Measurements from ENCODE around the gene ADAMTS8. TPM values are rescaled to one million over a fixed set of nuclear protein-coding genes. Genes with fewer than 3 reads are reported as not detected.
A peak's percentile ranks its signal among the peaks of the same experiment; 100 is the strongest.
"Not testable (repeated sequence)": the region's sequence is repeated elsewhere in the genome, so short reads cannot be mapped to it uniquely, and the experiment has no call there.

Gene ADAMTS8
- total RNA-seq, 2 experiments from 2014 or later, result not detected

- Mint-ChIP-seq H3K27me3 (peaks cover 7% of the 10 kb centered on the region), H3K9me3 (no peaks in the 10 kb centered on the region), H3K4me1 (peaks cover 32% of the 10 kb centered on the region), H3K4me3 (no peak overlapping the region), H3K27ac (no peak overlapping the region), H3K36me3 (ENCODE audit: low read depth) (peaks cover 4% of the 10 kb centered on the region)
- no peak for DNase-seq
- POLR2A ChIA-PET, result no interaction called here
- CTCF ChIA-PET, result interaction anchor here (1.0 to 3.8 kb wide), 3 partner anchors 12 to 476 kb away, joined by 3 to 14 read pairs (median 8); partner anchors contain the start of gene SNX19
These were observed 11.5 kb upstream of the ADAMTS8 start for GRCh38 chr11:130439876-130440275.

GRCh38 chr11:130439160-130439519 lies 10.7 kb upstream of the ADAMTS8 start:
- Mint-ChIP-seq H3K9me3 (no peaks in the 10 kb centered on the region), H3K27ac (peak overlapping the region; percentile 63), H3K4me3 (peak overlapping the region; percentile 7), H3K27me3 (peaks cover 7% of the 10 kb centered on the region), H3K36me3 (ENCODE audit: low read depth) (peaks cover 4% of the 10 kb centered on the region), H3K4me1 (peaks cover 32% of the 10 kb centered on the region)
- DNase-seq, result peak; percentile 55
- POLR2A ChIA-PET, result no interaction called here
- CTCF ChIA-PET, result interaction anchor here (1.0 to 3.8 kb wide), 2 partner anchors 9 to 423 kb away, joined by 3 to 14 read pairs; partner anchors contain the start of gene ADAMTS15

GRCh38 chr11:130438401-130439159 lies 10.2 kb upstream of the ADAMTS8 start:
- H3K36me3 Mint-ChIP-seq (ENCODE audit: low read depth); DNase-seq; POLR2A ChIA-PET; H3K27me3 Mint-ChIP-seq; H3K9me3 Mint-ChIP-seq: not testable (repeated sequence)
- Mint-ChIP-seq H3K4me1 (peaks cover 32% of the 10 kb centered on the region), H3K4me3 (peak overlapping the region; percentile 7), H3K27ac (peak overlapping the region; percentile 63)
- CTCF ChIA-PET, result interaction anchor here (1.0 to 3.8 kb wide), 2 partner anchors 10 to 424 kb away, joined by 3 to 14 read pairs; partner anchors contain the start of gene ADAMTS15

- Mint-ChIP-seq H3K9me3 (no peaks in the 10 kb centered on the region), H3K36me3 (ENCODE audit: low read depth) (peaks cover 4% of the 10 kb centered on the region), H3K27me3 (peaks cover 8% of the 10 kb centered on the region), H3K4me3 (no peak overlapping the region), H3K27ac (no peak overlapping the region), H3K4me1 (peaks cover 32% of the 10 kb centered on the region)
- no peak for DNase-seq
- ChIA-PET CTCF (interaction anchor here (0.6 to 3.8 kb wide), 3 partner anchors 8 to 424 kb away, joined by 3 to 14 read pairs (median 3); no protein-coding TSS in a partner anchor), POLR2A (no interaction called here)
These were observed 9.4 kb upstream of the ADAMTS8 start for GRCh38 chr11:130437848-130438247.

- no peaks in the 10 kb centered on the region for H3K9me3 Mint-ChIP-seq
- ChIA-PET CTCF (interaction anchor here (7.0 kb wide), 1 partner anchor 425 kb away, joined by 81 read pairs; no protein-coding TSS in a partner anchor), POLR2A (no interaction called here)
- no peak overlapping the region for H3K27ac Mint-ChIP-seq
- peaks cover 4% of the 10 kb centered on the region for H3K36me3 Mint-ChIP-seq (ENCODE audit: low read depth)
- no peak overlapping the region for H3K4me3 Mint-ChIP-seq
- H3K27me3 Mint-ChIP-seq, result peaks cover 6% of the 10 kb centered on the region
- H3K4me1 Mint-ChIP-seq, result peaks cover 32% of the 10 kb centered on the region
- no peak for DNase-seq
These were observed 7.8 kb upstream of the ADAMTS8 start for GRCh38 chr11:130436171-130436570.

- Mint-ChIP-seq H3K9me3 (no peaks in the 10 kb centered on the region), H3K4me1 (peaks cover 32% of the 10 kb centered on the region), H3K27me3 (peaks cover 7% of the 10 kb centered on the region), H3K4me3 (no peak overlapping the region), H3K27ac (no peak overlapping the region), H3K36me3 (ENCODE audit: low read depth) (peaks cover 4% of the 10 kb centered on the region)
- POLR2A ChIA-PET, result no interaction called here
- CTCF ChIA-PET, result interaction anchor here (1.5 to 7.0 kb wide), 2 partner anchors 426 to 431 kb away, joined by 4 to 81 read pairs; no protein-coding TSS in a partner anchor
- no peak for DNase-seq
These were observed 7.3 kb upstream of the ADAMTS8 start for GRCh38 chr11:130435671-130436070.

GRCh38 chr11:130434521-130435223 lies 6.3 kb upstream of the ADAMTS8 start:
- H3K27ac Mint-ChIP-seq, result no peak overlapping the region
- no peak overlapping the region for H3K4me3 Mint-ChIP-seq
- H3K4me1 Mint-ChIP-seq, result peaks cover 27% of the 10 kb centered on the region
- H3K27me3 Mint-ChIP-seq, result peaks cover 15% of the 10 kb centered on the region
- H3K9me3 Mint-ChIP-seq, result no peaks in the 10 kb centered on the region
- peaks cover 4% of the 10 kb centered on the region for H3K36me3 Mint-ChIP-seq (ENCODE audit: low read depth)
- POLR2A ChIA-PET, result no interaction called here
- CTCF ChIA-PET, result interaction anchor here (0.5 to 7.0 kb wide), 8 partner anchors 8 to 646 kb away, joined by 3 to 81 read pairs (median 4); no protein-coding TSS in a partner anchor
- peak; percentile 75 for DNase-seq

- Mint-ChIP-seq H3K4me1 (peaks cover 18% of the 10 kb centered on the region), H3K27me3 (peaks cover 28% of the 10 kb centered on the region), H3K9me3 (no peaks in the 10 kb centered on the region), H3K27ac (no peak overlapping the region), H3K36me3 (ENCODE audit: low read depth) (no peaks in the 10 kb centered on the region), H3K4me3 (no peak overlapping the region)
- ChIA-PET CTCF (interaction anchor here (0.8 to 7.0 kb wide), 4 partner anchors 10 to 445 kb away, joined by 3 to 81 read pairs (median 4); no protein-coding TSS in a partner anchor), POLR2A (no interaction called here)
- no peak for DNase-seq
These were observed 4.9 kb upstream of the ADAMTS8 start for GRCh38 chr11:130433357-130433756.

- POLR2A ChIA-PET, result no interaction called here
- Mint-ChIP-seq H3K4me1 (peaks cover 16% of the 10 kb centered on the region), H3K27me3 (peaks cover 34% of the 10 kb centered on the region), H3K27ac (no peak overlapping the region), H3K36me3 (ENCODE audit: low read depth) (no peaks in the 10 kb centered on the region), H3K9me3 (no peaks in the 10 kb centered on the region), H3K4me3 (no peak overlapping the region)
- CTCF ChIA-PET, result interaction anchor here (0.5 to 7.0 kb wide), 10 partner anchors 19 to 485 kb away, joined by 3 to 81 read pairs (median 4); partner anchors contain the start of gene SNX19
- DNase-seq, result no peak
These were observed 3.4 kb upstream of the ADAMTS8 start for GRCh38 chr11:130431801-130432200.

- Mint-ChIP-seq H3K27me3 (peaks cover 36% of the 10 kb centered on the region), H3K27ac (no peak overlapping the region), H3K36me3 (ENCODE audit: low read depth) (no peaks in the 10 kb centered on the region), H3K4me3 (no peak overlapping the region), H3K9me3 (no peaks in the 10 kb centered on the region), H3K4me1 (peaks cover 11% of the 10 kb centered on the region)
- POLR2A ChIA-PET, result no interaction called here
- DNase-seq, result peak; percentile 74
- CTCF ChIA-PET, result interaction anchor here (0.9 to 7.0 kb wide), 8 partner anchors 20 to 485 kb away, joined by 3 to 81 read pairs (median 4); partner anchors contain the start of gene SNX19
These were observed 2.9 kb upstream of the ADAMTS8 start for GRCh38 chr11:130431331-130431773.

- Mint-ChIP-seq H3K27ac (no peak overlapping the region), H3K9me3 (no peaks in the 10 kb centered on the region), H3K4me3 (no peak overlapping the region), H3K27me3 (peaks cover 47% of the 10 kb centered on the region), H3K4me1 (peaks cover 9% of the 10 kb centered on the region), H3K36me3 (ENCODE audit: low read depth) (no peaks in the 10 kb centered on the region)
- DNase-seq, result no peak
- CTCF ChIA-PET, result interaction anchor here (3.0 to 7.0 kb wide), 2 partner anchors 432 to 486 kb away, joined by 12 to 81 read pairs; partner anchors contain the start of gene SNX19
- POLR2A ChIA-PET, result no interaction called here
These were observed 1.6 kb upstream of the ADAMTS8 start for GRCh38 chr11:130429983-130430382.

- H3K4me3 Mint-ChIP-seq, result no peak overlapping the region
- ChIA-PET POLR2A (no interaction called here), CTCF (interaction anchor here (3.0 kb wide), 1 partner anchor 487 kb away, joined by 12 read pairs; the partner anchor contains the start of gene SNX19)
- H3K36me3 Mint-ChIP-seq (ENCODE audit: low read depth), result no peaks in the 10 kb centered on the region
- no peak for DNase-seq
- peaks cover 49% of the 10 kb centered on the region for H3K27me3 Mint-ChIP-seq
- H3K27ac Mint-ChIP-seq, result no peak overlapping the region
- H3K9me3 Mint-ChIP-seq, result no peaks in the 10 kb centered on the region
- peaks cover 9% of the 10 kb centered on the region for H3K4me1 Mint-ChIP-seq
These were observed 792 bp upstream of the ADAMTS8 start for GRCh38 chr11:130429120-130429681.

Data from activated CD4-positive, alpha-beta T cell treated with anti-CD3 and anti-CD28 coated beads, Interleukin-2, amount 10 ng/mL, durations not matched to agents 7 days and 5 days (primary cell).